Kidney (tissue), 14 donors: ENCODE measurements around the gene CST8. TPM values are rescaled to one million over a fixed set of nuclear protein-coding genes. Genes with fewer than 3 reads are reported as not detected.

Experiments
- DNase-seq, 5 donors: peaks; one replicate each; pipeline ENCODE4 v3.0.0-alpha.2; 2013 to 2020
- FAIRE-seq: peaks from 2 replicates; lab custom pipeline; 2012; peaks lifted over from hg19 to GRCh38; lab: Jason Lieb, UNC
- H3K27ac ChIP-seq, 2 donors: one replicate each; pipeline ENCODE4 v1.7.0; 2013; ENCODE audit warnings: low read depth in 2 of 2, low read length in 2 of 2, inconsistent platforms in 1 of 2
- H3K27me3 ChIP-seq: one replicate; pipeline ENCODE4 v1.7.1; 2013; ENCODE audit warnings: low read length, inconsistent platforms; ENCODE audit not compliant: control insufficient read depth, insufficient read depth
- H3K36me3 ChIP-seq, 3 donors: one replicate each; pipeline versions ENCODE4 v1.7.0 to v1.7.1; 2013; ENCODE audit warnings: low read length in 3 of 3, control low read depth in 1 of 3, inconsistent platforms in 1 of 3; ENCODE audit not compliant: insufficient read depth in 3 of 3, control insufficient read depth in 2 of 3
- H3K4me1 ChIP-seq, 3 donors: one replicate each; pipeline versions ENCODE4 v1.7.0 to v1.7.1; 2013; ENCODE audit warnings: low read length in 3 of 3, inconsistent platforms in 1 of 3, low read depth in 1 of 3; ENCODE audit not compliant: control insufficient read depth in 2 of 3, insufficient read depth in 2 of 3
- H3K4me3 ChIP-seq, 3 donors: one replicate each; pipeline versions ENCODE4 v1.7.0 to v1.8.1; 2013; ENCODE audit warnings: low read length in 3 of 3, control low read depth in 1 of 3, inconsistent platforms in 1 of 3
- H3K9ac ChIP-seq, 3 donors: one replicate each; pipeline versions ENCODE4 v1.7.0 to v1.7.1; 2013; ENCODE audit warnings: low read length in 3 of 3, control low read depth in 1 of 3, inconsistent platforms in 1 of 3
- H3K9me3 ChIP-seq, 3 donors: one replicate each; pipeline versions ENCODE4 v1.7.0 to v1.7.1; 2013; ENCODE audit warnings: low read length in 3 of 3, control low read depth in 1 of 3, inconsistent platforms in 1 of 3; ENCODE audit not compliant: control insufficient read depth in 2 of 3, insufficient read depth in 1 of 3
- CTCF ChIP-seq: IDR thresholded peaks from 3 replicates; pipeline ENCODE4 v1.5.1; 2012; ENCODE audit warnings: mild to moderate bottlenecking, moderate library complexity, borderline replicate concordance; ENCODE audit not compliant: insufficient read depth; ENCODE audit errors: extremely low read depth
- intact Hi-C: fragments of 100-400 bp; cut with DNase I; formaldehyde crosslinking; loops from one replicate; pipeline ENCODE4 v1.11.1; 2022
- polyA plus RNA-seq: library from polyadenylated mRNA; stranded (reverse); fragments of 350-450 nt; fragmentation: Illumina TruSeq; extraction: RNeasy Lipid Tissue Mini Kit (QIAGEN cat#74804); gene quantifications from one replicate; pipeline ENCODE4 v1.2.3, GENCODE V29; 2014; ENCODE audit warnings: low read depth, low replicate concordance; ENCODE audit not compliant: insufficient read depth
- total RNA-seq: library from RNA; stranded (reverse); fragmentation: NEBNext Ultra II Directional; extraction: Animal tissue kit (Norgen Biotek cat#: 25700); gene quantifications from one replicate; pipeline ENCODE4 v1.2.1, GENCODE V29; 2021
- donor health status: control.
- donor health status: control.
- donor health status: control.
- donor health status: control.
- donor health status: control.
- donor health status: DM: yes; HTN: yes; CAD: no.
- donor health status: Normal renal cell carcinoma (clear cell type).

CST8 gene
- total and polyA plus RNA-seq, 2 donors from 2014 or later = not detected

- H3K9ac ChIP-seq = no peak overlapping the region
- no peaks in the 10 kb centered on the region for H3K9me3 ChIP-seq
- H3K27me3 ChIP-seq = no peaks in the 10 kb centered on the region
- H3K4me3 ChIP-seq = no peak overlapping the region
- FAIRE-seq = no peak
- intact Hi-C loops = no loop called here
- no peaks in the 10 kb centered on the region for H3K4me1 ChIP-seq
- no peak for DNase-seq
- no peak for TF ChIP-seq CTCF
- no peaks in the 10 kb centered on the region for H3K36me3 ChIP-seq
- no peak overlapping the region for H3K27ac ChIP-seq
Measured at GRCh38 chr20:23476015-23476754, 14.7 kb upstream of the CST8 start.

- FAIRE-seq = no peak
- no peaks in the 10 kb centered on the region for H3K4me1 ChIP-seq
- intact Hi-C loops = no loop called here
- no peak overlapping the region for H3K27ac ChIP-seq
- H3K9ac ChIP-seq = no peak overlapping the region
- no peak for TF ChIP-seq CTCF
- no peaks in the 10 kb centered on the region for H3K27me3 ChIP-seq
- no peaks in the 10 kb centered on the region for H3K36me3 ChIP-seq
- no peak overlapping the region for H3K4me3 ChIP-seq
- H3K9me3 ChIP-seq = no peaks in the 10 kb centered on the region
- no peak for DNase-seq
Measured at GRCh38 chr20:23477223-23477622, 13.7 kb upstream of the CST8 start.

- Histone ChIP-seq H3K36me3 (no peaks in the 10 kb centered on the region), H3K4me3 (no peak overlapping the region), H3K27ac (no peak overlapping the region), H3K9me3 (no peaks in the 10 kb centered on the region), H3K4me1 (no peaks in the 10 kb centered on the region), H3K27me3 (no peaks in the 10 kb centered on the region), H3K9ac (no peak overlapping the region)
- TF ChIP-seq CTCF = no peak
- DNase-seq (no peak), FAIRE-seq (no peak)
- intact Hi-C loops = no loop called here
Measured at GRCh38 chr20:23479043-23479442, 11.9 kb upstream of the CST8 start.
